HG02852 (cell line): ENCODE measurements around the gene LRIG1.

Experiments
- ATAC-seq: cut with Tn5 transposase; IDR thresholded peaks from one replicate; pipeline ENCODE4 v1.9.1; 2021; ENCODE audit warnings: mild to moderate bottlenecking, moderate library complexity; ENCODE audit not compliant: unreplicated experiment

The LRIG1 gene

GRCh38 chr3:66473692-66474091, 27.1 kb downstream of the LRIG1 start:
- no peak for ATAC-seq

GRCh38 chr3:66473181-66473580, 27.6 kb downstream of the LRIG1 start:
- no peak for ATAC-seq

DNA sequence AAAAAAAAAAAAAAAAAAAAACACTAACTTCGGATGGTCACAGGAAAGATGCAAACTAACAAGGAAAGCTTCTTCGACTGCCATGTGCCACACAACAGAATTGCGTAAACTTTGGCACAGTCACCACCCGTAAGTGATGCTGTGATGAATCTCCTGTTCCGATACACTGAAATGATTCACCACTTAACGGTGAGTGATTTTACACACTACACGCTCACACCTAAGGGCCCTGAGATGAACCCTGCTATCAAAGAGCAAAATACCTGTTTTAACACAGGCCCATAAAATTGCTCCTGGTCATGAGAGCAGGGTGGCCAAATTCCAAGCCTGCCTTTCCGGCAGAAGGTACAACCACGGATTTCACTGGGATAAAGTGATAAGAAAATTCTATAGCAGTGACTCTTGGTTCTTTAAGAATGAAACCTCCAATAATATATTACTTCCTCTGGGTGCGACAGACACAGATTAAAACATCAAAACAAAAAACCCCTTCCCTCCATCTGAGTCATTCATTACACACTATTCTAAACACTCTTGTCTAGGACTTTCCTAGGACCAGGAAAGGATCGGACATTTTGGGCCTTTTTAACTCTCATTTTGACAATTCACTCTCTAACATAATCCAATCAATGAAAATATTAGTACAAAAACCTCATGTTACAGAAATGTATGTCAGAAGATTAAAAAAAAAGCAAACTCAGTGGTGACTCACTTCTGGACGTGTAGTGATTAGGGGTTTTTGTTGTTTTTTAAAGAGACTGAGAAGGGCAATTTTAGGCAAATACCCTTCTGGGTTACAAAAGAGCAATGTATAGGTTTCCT, 28.3 kb downstream of the LRIG1 start:
- peak; percentile 64 for ATAC-seq

- no peak for ATAC-seq
These were observed 29.7 kb downstream of the LRIG1 start for GRCh38 chr3:66470956-66471686.

- ATAC-seq = no peak
These were observed 30.5 kb downstream of the LRIG1 start for GRCh38 chr3:66470285-66470684.

DNA sequence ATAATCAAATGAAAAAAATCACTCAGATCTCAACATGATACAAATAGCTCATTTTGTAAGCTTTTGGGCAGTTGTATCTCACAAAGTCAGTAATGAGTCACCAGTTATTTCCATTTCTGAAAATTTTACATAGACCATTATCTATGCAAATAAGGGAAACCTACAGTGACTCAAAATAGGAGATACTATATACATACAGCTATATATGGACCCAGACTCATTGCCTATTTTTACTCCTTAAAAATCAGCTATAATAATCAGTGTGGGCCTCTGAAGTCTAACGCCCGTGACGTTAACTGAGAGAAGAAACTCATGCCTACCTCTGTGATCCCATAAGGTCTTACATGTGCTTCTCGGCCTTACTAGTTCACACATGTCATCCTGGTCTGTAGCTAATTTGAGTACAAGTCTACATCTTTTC, 31.6 kb downstream of the LRIG1 start:
- peak; percentile 69 for ATAC-seq

GRCh38 chr3:66467996-66468735, 32.7 kb downstream of the LRIG1 start:
- ATAC-seq = no peak

DNA sequence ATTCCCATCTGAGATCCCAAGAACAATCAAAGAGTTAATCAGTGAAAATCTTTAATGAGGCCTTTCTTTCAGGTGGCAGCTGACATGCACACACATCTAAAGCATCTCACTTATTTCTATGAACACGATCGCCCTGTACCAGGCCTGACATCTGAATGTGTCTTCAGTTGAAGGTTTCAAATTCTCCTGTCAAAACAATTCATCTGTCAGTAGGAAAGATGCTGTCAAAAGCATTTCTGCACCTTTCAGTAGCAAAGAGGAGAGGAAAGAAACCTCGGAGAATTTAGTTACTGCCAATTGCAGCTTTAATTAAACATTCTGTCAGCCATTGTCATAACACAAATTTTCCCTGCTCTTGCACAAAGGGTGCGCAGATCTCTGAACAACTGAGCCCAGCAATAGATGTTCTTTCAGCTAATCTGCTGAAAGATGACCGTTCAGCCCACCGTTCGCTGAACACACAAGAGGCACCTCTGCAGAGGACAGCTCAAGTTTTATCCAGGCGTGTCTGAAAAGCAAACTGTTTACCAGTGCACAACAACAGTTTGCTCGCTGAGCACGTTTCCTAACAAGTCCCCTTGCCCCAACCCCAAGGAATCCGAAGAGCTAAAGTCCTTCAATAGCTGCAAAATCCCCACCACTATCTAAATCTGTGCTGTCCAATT, 34.1 kb downstream of the LRIG1 start:
- ATAC-seq = no peak

DNA sequence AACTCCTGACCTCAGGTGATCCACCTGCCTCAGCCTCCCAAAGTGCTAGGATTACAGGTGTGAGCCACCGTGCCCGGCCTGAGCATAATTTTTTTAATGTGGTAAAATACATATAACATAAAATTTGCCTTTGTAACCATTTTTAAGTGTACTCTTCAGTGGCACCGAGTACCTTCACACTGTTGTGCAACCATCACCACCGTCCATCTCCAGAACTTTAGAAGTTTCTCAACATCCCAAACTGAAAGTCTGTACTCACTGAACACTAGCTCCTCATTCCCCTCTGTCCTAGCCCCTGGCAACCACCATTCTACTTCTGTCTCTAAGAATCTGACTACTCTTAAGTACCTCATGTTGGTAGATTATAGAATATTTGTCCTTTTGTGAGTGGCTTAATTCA, 35.2 kb downstream of the LRIG1 start:
- no peak for ATAC-seq

- no peak for ATAC-seq
These were observed 35.8 kb downstream of the LRIG1 start for GRCh38 chr3:66465034-66465433.

GRCh38 chr3:66464512-66464894, 36.3 kb downstream of the LRIG1 start:
- ATAC-seq = no peak

DNA sequence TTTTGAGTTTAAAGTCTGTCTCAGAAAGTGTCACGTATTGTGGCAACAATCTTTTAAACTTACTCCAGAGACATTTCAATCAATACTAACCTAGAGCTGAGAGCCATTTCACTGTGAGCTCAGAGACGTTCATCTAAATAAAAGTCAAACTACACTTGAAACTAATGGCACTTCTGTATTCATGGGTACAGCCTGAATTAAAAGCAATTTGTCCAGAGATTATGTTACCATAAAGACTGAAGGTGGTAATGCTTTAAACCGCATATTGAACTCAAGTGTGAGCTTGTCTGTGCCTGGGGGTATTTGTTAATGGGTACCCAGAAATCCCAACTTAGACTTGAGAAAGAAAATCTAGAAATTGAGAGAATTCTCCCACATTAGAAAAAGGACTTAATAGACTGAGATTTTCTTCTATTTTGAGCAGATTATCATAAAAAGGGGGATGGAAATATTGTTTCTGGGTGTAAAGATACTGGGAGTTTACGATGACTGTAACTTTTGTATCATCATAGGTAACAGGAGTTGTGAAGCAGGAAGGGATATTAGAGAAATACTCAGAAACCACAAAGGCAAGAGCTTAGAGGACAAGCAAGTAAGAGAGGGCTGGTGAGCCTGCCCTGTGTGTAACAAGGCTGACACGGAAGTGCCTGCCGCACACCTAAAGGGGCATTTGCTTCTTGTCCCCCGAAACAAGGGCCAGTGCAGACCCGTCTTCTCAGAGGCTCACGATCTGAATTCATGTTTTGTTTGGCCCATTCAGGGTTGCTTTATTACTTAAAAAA, 36.9 kb downstream of the LRIG1 start:
- no peak for ATAC-seq

- ATAC-seq = no peak
These were observed 37.7 kb downstream of the LRIG1 start for GRCh38 chr3:66463054-66463631.

GRCh38 chr3:66457252-66457651, 43.6 kb downstream of the LRIG1 start:
- ATAC-seq = no peak

GRCh38 chr3:66456711-66457173, 44.1 kb downstream of the LRIG1 start:
- ATAC-seq = no peak

GRCh38 chr3:66454464-66454859, 46.4 kb downstream of the LRIG1 start:
- no peak for ATAC-seq

DNA sequence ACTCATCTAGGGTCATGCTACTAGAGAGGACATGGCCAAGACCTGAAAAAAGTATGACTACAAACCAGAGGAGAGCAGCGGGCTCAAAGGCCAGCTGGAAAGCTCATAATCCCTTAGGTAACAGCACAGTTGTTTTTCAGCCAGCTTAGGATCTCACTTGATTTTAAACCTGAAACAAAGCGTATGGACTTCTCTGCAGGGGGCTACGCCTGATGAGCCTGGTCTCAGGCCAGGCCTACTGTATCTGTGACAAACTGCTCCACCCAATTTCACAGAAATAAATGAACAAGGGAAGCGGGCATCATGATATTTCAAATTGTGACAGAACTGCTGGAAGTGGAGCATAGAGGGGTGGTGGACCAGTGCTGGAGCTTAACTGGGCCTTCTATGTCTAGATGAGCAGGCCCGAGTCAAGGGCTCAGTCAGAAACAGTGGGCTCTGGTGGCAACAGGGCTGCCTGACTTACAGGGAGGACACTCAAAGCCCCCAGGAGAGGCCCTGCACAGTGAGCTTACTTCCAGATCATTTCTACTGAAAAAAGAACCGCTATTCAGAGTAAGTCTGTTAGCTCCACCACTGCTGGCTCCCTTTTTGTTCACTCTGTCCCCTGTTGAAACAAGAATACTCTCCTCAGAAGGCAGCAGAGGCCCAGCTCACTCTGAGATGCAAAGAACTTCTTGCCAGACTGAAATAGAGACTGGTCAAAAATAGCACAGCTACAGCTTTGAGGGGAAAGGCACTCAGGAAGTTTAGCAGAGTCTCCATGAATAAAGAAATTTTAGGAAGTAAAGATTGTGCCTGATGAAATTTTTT, 47.0 kb downstream of the LRIG1 start:
- no peak for ATAC-seq

- no peak for ATAC-seq
These were observed 48.4 kb downstream of the LRIG1 start for GRCh38 chr3:66452303-66453011.
